ENCODE data around the gene MAD1L1.

The MAD1L1 gene

DNA sequence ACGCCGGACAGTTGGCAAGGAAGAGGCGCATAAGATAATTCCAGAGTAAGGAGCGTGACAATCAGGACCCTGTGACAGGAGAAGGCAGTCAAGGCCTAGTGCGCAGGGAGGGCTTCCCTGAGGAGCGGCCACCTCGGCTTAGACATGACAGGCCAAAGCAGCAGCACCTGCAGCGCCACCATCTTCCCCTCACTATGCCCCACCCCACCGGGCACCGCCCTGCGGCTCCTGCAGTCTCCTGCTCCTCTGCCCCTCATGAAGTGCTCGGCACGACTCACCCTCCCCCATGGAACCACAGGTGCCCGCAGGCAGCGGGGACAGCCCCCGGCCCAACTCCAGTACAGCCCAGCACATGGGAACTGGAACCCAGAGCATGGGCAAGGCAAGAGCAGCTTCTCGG lies 11.8 kb downstream of the MAD1L1 start:
- no peak for TF ChIP-seq GATA3 (IDR thresholded peaks at IDR 0.05; ENCODE audit: low read depth, low read length)
- TF ChIP-seq GATA2 (IDR thresholded peaks at IDR 0.05; ENCODE audit: low read depth, low read length): no peak

DNA sequence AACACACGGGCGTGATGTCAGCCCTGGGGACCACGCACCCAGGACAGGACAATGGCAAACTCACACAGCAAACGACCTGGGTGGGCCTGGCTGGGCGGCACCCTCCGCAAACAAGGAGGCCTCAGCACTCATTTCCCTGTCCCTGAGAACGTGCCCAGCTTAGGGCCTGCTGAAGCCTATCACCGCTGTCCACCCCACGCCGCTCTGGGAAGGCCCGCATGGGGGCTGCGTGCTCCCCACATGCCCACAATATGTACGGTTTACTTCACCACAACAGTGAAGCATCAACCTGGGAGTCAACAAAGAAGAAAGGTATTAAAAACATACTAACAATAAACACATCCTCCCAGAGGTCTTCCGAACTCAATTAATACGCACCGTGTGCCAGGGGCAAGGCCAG lies 12.2 kb downstream of the MAD1L1 start:
- TF ChIP-seq GATA2 (IDR thresholded peaks at IDR 0.05; ENCODE audit: low read depth, low read length): no peak
- no peak for TF ChIP-seq GATA3 (IDR thresholded peaks at IDR 0.05; ENCODE audit: low read depth, low read length)

DNA sequence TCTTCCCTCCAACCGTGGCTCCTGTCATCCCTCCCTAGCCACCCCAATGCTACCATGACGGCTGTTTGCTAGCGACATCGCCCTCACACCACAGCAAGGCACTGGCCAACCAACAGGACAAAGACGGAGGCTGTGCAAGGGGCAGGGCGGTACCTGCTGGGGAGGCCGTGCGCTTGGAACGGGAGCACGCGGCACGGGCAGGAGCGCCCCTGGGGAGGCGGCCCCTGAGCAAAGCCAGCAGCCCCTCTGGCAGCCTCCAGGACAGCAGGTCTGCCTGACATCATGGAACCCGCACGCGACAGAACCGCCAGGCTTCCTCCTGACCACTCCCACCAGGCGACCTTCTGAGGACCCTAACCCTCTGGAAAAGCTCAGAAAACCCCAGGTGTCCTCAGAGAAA lies 12.7 kb downstream of the MAD1L1 start:
- TF ChIP-seq GATA2 (IDR thresholded peaks at IDR 0.05; ENCODE audit: low read depth, low read length) (no peak), GATA3 (IDR thresholded peaks at IDR 0.05; ENCODE audit: low read depth, low read length) (no peak)

DNA sequence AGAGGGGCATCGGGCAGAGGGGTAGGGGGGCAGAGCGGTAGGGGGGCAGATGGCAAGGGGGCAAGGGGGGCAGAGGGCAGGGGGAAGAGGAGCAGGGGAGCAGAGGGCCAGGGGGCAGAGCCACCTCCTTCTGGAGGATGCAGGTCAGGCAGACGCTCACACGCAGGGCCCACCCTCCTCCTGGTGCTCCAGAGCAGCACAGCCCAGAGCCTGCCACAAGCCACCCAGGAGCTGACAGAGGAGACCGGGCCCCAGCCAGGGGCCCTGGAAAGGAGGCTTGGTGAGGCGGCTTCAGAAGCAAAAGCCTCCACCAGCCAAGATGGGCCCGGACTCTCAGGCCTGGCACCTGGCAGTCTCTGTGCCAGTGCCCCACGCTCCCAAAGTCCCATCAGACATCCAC lies 13.1 kb downstream of the MAD1L1 start:
- TF ChIP-seq GATA3 (IDR thresholded peaks at IDR 0.05; ENCODE audit: low read depth, low read length): no peak
- TF ChIP-seq GATA2 (IDR thresholded peaks at IDR 0.05; ENCODE audit: low read depth, low read length): no peak

DNA sequence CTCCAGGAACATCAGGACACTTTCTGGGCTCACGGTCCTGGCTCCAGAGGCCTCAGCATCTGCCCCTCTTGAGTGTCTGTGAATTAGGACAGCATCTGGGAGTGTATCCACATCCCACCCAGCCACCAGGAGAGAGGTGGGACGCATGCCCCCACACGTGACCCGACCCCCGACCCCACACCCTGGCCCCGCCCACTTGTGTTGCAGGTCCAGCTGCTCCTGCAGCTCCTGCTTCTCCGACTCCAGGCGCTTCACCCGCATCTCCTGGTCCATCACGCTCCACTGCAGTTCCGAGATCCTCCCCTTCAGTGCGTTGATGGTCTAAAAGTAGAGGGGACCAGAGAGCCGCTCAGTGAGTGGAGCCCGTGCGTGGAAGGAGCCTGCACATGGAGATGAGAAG lies 13.6 kb downstream of the MAD1L1 start:
- TF ChIP-seq GATA2 (IDR thresholded peaks at IDR 0.05; ENCODE audit: low read depth, low read length) (no peak), GATA3 (IDR thresholded peaks at IDR 0.05; ENCODE audit: low read depth, low read length) (no peak)

DNA sequence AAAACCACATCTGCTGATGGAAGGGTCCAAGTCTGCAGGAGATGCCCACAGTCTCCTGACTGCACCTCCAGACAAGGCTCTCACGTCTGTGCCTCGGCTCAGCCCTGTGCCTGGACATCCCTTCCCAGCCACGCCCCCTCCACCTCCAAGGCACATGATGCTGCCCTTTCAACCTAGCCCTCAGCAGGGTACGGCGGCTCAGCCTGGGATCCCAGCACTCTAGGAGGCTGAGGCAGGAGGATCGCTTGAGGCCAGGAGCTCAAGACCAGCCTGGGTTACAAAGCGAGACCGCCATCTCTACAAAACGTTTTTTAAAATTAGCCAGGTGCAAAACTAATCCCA lies 14.3 kb downstream of the MAD1L1 start:
- TF ChIP-seq GATA3 (IDR thresholded peaks at IDR 0.05; ENCODE audit: low read depth, low read length): no peak
- TF ChIP-seq GATA2 (IDR thresholded peaks at IDR 0.05; ENCODE audit: low read depth, low read length): no peak

DNA sequence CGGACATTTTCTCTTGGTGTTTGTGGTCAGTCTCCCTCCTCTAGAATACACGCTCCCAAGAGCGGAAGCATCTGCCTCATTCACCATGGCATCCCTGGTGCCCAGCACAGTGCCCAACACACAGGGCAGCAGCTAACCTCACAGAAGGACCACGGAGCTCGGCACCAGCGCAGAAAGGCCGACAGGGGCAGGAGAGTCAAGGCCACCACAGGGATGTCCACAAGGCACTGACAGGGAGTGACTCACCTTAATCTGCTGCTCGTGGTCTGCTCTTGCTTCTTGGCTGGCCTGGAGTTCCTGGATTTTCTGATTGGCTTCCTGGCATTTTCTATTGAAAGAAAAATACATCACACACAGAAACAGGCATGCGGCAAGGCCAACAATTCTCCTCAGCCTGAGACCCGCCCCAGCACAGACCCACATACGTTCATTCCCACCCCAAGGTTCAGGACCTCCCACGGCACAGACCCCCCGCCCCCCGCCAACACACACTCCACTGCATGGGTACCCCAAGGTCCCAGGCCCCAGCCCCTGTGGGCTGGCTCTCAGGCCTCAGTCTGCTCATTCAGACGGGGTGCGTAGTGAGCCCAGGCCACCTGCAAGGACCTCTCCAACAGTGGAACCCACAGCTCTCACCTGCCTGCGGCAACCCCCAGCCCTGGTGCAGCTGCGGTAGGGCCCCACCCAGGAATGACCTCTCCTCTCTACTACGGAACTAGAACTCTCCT lies 14.9 kb downstream of the MAD1L1 start:
- TF ChIP-seq GATA2 (IDR thresholded peaks at IDR 0.05; ENCODE audit: low read depth, low read length) (no peak), GATA3 (IDR thresholded peaks at IDR 0.05; ENCODE audit: low read depth, low read length) (no peak)

DNA sequence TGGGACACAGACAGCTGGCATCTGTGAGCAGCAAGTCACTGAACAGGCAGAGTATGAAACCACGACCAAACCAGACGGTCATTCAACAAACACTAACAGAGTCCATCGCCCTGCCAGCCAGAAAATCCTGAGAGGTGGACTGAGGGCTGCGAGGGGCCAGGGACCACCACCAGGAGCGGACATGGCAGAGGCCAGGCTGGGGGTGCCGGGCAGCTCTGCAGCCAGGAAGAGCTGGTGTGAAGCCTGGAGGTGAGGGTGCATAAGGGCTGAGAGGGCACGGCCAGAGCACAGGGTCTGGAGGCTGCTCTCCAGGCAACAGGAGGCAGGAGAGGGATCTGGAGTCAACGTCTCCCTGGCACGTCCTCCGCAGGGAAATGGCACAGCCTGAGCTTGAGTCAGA lies 15.5 kb downstream of the MAD1L1 start:
- no peak for TF ChIP-seq GATA2 (IDR thresholded peaks at IDR 0.05; ENCODE audit: low read depth, low read length)
- no peak for TF ChIP-seq GATA3 (IDR thresholded peaks at IDR 0.05; ENCODE audit: low read depth, low read length)

DNA sequence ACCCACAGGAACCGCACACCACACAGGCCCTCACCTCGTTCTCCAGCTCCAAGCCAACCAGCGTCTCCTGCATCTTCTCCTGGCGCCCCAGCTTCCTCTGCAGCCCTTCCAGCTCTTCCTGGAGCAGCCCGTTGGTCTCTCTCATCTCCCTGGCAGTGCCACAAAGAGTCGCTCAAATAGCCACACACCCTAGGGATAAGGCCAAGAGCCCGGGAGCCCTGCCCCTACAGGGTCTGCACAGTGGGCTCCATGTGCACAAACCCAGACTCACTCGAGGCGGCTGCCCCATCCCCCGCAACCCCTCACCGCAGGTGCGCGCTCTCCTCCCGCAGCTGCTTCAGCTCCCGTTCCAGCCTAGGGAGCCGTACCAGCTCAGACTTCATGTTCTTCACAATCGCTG lies 16.9 kb downstream of the MAD1L1 start:
- TF ChIP-seq GATA2 (IDR thresholded peaks at IDR 0.05; ENCODE audit: low read depth, low read length): no peak
- no peak for TF ChIP-seq GATA3 (IDR thresholded peaks at IDR 0.05; ENCODE audit: low read depth, low read length)

DNA sequence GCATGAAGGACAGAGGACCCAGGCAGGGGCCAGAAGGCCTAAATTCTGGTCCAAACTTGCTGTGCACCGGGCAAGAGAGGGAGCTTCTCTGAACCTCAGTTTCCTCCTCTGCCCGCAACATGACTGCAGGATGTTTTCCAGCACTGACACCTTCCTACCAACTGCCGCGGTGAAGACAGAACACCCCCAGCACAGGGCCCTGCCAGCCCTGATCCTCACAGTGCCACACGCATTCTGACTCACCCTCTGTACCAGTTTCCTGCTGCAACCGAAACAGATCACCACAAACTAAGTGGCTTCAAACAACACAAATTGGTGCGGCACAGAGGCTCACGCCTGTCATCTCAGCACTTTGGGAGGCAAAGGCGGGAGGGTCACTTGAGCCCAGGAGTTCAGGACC lies 18.1 kb downstream of the MAD1L1 start:
- no peak for TF ChIP-seq GATA2 (IDR thresholded peaks at IDR 0.05; ENCODE audit: low read depth, low read length)
- TF ChIP-seq GATA3 (IDR thresholded peaks at IDR 0.05; ENCODE audit: low read depth, low read length): no peak

DNA sequence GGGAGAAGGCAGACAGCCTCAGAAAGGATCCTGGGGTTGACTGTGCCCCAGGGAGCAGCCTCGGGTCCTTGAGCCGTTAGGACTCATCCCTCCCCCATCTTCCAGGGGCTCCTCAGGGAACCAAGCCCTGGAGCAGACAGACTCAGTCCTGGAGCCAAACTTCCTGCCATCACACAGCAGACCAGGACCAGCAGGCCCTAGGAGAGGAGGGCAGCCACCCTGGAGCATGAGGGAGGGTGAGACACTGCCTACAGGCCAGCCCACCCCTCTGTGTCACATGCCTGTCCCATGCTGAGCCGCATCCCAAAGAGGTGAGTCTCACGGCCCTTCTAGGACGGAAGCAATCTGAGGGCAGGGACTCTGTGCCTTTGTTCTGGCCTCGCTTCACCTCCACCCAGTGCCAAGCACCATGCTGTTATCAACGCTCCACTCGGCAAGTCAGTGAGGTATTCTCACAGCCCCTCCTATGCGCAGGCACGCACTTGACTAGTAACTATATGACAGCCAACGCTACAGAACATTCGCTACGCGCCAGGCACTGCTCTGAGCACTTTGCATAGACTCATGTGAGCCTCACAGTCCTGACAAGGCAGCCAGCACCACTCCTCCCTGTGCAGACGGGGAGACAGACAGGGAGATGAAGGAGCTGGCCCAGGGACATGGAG lies 19.1 kb downstream of the MAD1L1 start:
- TF ChIP-seq GATA3 (IDR thresholded peaks at IDR 0.05; ENCODE audit: low read depth, low read length): no peak
- no peak for TF ChIP-seq GATA2 (IDR thresholded peaks at IDR 0.05; ENCODE audit: low read depth, low read length)

DNA sequence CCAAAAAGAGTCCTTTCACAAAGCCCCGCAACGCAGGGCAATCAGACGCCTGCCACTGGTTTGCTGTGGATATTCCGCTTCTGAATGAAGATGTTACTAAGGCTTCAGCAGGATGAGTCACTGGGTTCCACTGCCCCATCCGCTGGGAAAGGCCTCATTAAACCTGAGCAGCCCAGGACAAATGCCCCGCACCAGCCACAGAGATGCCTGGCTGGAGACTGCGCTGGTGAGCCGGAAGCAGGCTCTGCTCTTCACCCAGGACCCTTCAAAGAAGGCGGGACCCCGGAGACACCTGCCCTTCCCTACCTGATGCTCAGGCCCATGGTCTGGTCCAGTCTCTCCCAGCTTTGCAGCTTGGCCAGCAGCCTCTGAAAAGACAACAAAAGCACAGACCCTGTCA lies 19.8 kb downstream of the MAD1L1 start:
- no peak for TF ChIP-seq GATA2 (IDR thresholded peaks at IDR 0.05; ENCODE audit: low read depth, low read length)
- TF ChIP-seq GATA3 (IDR thresholded peaks at IDR 0.05; ENCODE audit: low read depth, low read length): no peak

DNA sequence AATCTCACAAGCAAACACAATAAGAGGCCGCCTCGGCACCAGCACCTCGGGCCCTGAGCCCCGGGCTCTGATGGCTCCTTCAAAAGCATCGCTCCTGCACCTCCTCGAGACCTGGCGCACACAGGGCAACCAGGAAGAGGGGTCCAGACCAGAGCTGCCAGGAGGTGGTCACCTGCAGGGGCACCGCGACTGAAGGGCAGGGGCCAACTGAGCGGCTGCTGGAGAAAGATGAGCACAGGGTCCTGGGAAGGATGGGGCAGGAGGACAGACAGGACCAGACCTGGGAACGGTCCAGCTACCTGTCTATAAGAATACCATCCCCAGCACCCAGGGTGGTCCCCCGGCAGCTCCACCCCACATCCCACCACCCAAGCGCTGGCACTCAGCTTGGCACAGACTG lies 20.8 kb downstream of the MAD1L1 start:
- TF ChIP-seq GATA2 (IDR thresholded peaks at IDR 0.05; ENCODE audit: low read depth, low read length) (no peak), GATA3 (IDR thresholded peaks at IDR 0.05; ENCODE audit: low read depth, low read length) (no peak)

DNA sequence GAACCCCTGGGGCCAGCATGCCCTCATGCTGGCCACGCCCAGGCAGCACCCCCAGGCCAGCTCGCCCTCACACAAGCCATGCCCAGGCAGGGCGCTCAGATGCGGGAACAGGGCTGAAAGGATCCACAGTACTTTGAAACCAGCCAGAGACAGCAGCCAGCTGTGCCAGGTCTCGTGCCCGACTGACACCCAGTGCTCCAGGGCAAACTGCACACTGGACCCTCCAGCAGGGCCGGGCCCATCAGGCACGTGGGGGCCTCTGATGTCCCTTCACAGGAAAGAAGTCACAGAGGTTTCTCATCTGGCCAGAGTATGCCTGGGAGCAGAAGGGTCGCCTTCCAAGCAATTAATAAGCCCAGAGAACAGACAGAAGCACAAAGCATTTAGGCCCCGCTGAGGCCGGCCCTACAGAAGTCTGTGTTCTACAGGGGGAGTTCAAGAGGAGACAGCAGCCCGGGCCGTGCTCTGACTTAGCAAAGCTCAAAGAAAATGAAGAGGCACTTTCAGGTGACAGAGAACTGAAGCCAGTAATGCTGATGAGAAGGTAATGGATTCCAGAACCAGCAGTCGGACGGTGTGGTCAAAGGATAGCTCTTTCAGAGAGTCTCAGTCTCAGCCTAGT lies 21.4 kb downstream of the MAD1L1 start:
- no peak for TF ChIP-seq GATA3 (IDR thresholded peaks at IDR 0.05; ENCODE audit: low read depth, low read length)
- TF ChIP-seq GATA2 (IDR thresholded peaks at IDR 0.05; ENCODE audit: low read depth, low read length): no peak
